ENCODE data around the gene SMAD3. TPM values are rescaled to one million over a fixed set of nuclear protein-coding genes. Genes with fewer than 3 reads are reported as not detected.

Gene SMAD3
- total and polyA plus RNA-seq, 2 of the 4 experiments (the other 2 are of a cell fraction), result 71.0 to 177 TPM

DNA sequence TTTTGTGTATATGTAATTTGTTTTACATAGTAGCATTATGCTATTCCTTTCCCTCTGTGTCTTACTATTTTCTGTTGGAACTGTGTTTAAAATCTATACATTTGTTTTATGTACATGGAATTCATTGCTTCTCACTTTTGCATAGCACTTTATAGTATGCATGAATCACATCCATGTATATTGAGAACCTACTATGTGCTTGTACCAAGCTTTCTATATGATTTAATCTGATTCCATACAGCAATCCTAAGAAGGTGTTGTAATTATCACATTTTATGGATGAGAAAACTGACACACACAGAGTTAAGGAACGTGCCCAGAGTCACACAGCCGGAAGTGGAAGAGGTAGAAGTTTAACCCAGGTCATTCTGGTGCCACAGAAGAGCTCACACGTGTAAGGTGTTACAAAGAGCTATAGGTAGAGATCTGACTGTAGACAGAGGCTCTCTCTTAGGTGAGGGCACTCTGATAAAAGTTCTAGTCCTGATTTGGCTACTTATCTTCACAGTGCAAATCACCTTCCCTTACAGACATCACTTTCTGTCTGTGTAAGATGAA is 3.5 kb upstream of the SMAD3 start:
- no CpG with 5 or more reads among the region's 3 CpGs for WGBS, 2 experiments (ENCODE audit: extremely low coverage in 2 of 2, insufficient read length in 1 of 2)
- no peaks in the 10 kb centered on the region for H3K36me3 ChIP-seq (ENCODE audit: control insufficient read depth, insufficient read depth, low read length)
- ATAC-seq (ENCODE audit: low read depth) (no peak), DNase-seq (no peak)
- H4K20me1 ChIP-seq (ENCODE audit: insufficient read depth, low read length), result peaks cover 9% of the 10 kb centered on the region
- ChIA-PET CTCF (interaction anchor here (1.0 kb wide), 1 partner anchor 12 kb away, joined by 3 read pairs; no protein-coding TSS in a partner anchor), POLR2A (ENCODE audit: unreplicated experiment) (no interaction called here)
- no peak overlapping the region for H2BK120ac ChIP-seq (ENCODE audit: low read depth, low read length)
- TF ChIP-seq, protein P1, sequence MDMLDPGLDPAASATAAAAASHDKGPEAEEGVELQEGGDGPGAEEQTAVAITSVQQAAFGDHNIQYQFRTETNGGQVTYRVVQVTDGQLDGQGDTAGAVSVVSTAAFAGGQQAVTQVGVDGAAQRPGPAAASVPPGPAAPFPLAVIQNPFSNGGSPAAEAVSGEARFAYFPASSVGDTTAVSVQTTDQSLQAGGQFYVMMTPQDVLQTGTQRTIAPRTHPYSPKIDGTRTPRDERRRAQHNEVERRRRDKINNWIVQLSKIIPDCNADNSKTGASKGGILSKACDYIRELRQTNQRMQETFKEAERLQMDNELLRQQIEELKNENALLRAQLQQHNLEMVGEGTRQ (IDR thresholded peaks at IDR 0.05; ENCODE audit: low read depth, low read length), result no peak
- TF ChIP-seq, protein P2, sequence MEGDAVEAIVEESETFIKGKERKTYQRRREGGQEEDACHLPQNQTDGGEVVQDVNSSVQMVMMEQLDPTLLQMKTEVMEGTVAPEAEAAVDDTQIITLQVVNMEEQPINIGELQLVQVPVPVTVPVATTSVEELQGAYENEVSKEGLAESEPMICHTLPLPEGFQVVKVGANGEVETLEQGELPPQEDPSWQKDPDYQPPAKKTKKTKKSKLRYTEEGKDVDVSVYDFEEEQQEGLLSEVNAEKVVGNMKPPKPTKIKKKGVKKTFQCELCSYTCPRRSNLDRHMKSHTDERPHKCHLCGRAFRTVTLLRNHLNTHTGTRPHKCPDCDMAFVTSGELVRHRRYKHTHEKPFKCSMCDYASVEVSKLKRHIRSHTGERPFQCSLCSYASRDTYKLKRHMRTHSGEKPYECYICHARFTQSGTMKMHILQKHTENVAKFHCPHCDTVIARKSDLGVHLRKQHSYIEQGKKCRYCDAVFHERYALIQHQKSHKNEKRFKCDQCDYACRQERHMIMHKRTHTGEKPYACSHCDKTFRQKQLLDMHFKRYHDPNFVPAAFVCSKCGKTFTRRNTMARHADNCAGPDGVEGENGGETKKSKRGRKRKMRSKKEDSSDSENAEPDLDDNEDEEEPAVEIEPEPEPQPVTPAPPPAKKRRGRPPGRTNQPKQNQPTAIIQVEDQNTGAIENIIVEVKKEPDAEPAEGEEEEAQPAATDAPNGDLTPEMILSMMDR (conservative IDR thresholded peaks at IDR 0.05; ENCODE audit: low read depth, low read length), result no peak
- no peak for TF ChIP-seq CHD1 (IDR thresholded peaks at IDR 0.05; ENCODE audit: low read depth, low read length)
- no peak for TF ChIP-seq RAD21 (IDR thresholded peaks at IDR 0.05; ENCODE audit: low read length)
- TF ChIP-seq CEBPB (IDR thresholded peaks at IDR 0.05; ENCODE audit: low read depth, low read length), result no peak
- TF ChIP-seq BHLHE40 (IDR thresholded peaks at IDR 0.05; ENCODE audit: low read depth, low read length), result no peak
- TF ChIP-seq SMC3 (IDR thresholded peaks at IDR 0.05; ENCODE audit: low read depth, low read length), result no peak
- TF ChIP-seq, protein P3, sequence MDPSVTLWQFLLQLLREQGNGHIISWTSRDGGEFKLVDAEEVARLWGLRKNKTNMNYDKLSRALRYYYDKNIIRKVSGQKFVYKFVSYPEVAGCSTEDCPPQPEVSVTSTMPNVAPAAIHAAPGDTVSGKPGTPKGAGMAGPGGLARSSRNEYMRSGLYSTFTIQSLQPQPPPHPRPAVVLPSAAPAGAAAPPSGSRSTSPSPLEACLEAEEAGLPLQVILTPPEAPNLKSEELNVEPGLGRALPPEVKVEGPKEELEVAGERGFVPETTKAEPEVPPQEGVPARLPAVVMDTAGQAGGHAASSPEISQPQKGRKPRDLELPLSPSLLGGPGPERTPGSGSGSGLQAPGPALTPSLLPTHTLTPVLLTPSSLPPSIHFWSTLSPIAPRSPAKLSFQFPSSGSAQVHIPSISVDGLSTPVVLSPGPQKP (IDR thresholded peaks at IDR 0.05; ENCODE audit: borderline replicate concordance, low read depth, low read length), result no peak
- no peak for TF ChIP-seq RCOR1 (IDR thresholded peaks at IDR 0.05; ENCODE audit: insufficient replicate concordance, low read length)
- TF ChIP-seq POLR2A (IDR thresholded peaks at IDR 0.05; ENCODE audit: low read depth, low read length), result no peak
- TF ChIP-seq NFE2L2 (IDR thresholded peaks at IDR 0.05; ENCODE audit: low read depth, low read length), result no peak
- TF ChIP-seq MAZ (IDR thresholded peaks at IDR 0.05; ENCODE audit: borderline replicate concordance, low read depth, low read length), result no peak
- no peak for TF ChIP-seq FOS (IDR thresholded peaks at IDR 0.05; ENCODE audit: low read depth, low read length)
- TF ChIP-seq MXI1 (IDR thresholded peaks at IDR 0.05; ENCODE audit: borderline replicate concordance, low read depth, low read length), result no peak
- no peak for TF ChIP-seq MAFK (IDR thresholded peaks at IDR 0.05; ENCODE audit: low read depth, low read length)
- TF ChIP-seq RFX5 (IDR thresholded peaks at IDR 0.05; ENCODE audit: low read depth, low read length), result no peak
- H3K14ac ChIP-seq (replicated peaks; ENCODE audit: low read depth, low read length), result no peak overlapping the region
- no peak overlapping the region for H3K4me2 ChIP-seq (ENCODE audit: low read depth, low read length)
- dilution Hi-C loops (cut with HindIII; ENCODE audit: low sequenced_read_pairs, unreplicated experiment) (no loop called here), intact Hi-C loops (cut with micrococcal nuclease) (loop anchor here (10.0 kb wide), 1 partner anchor 773 kb away; no protein-coding TSS in a partner anchor), in situ Hi-C loops (cut with MboI; ENCODE audit: low sequenced_read_pairs) (loop anchor here (10.0 kb wide), 1 partner anchor 373 kb away; no protein-coding TSS in a partner anchor)
- no peak overlapping the region for H3K23ac ChIP-seq (ENCODE audit: low read depth, low read length)
- no peaks in the 10 kb centered on the region for H3K27me3 ChIP-seq (ENCODE audit: control insufficient read depth, insufficient read depth, low read length)
- no peak overlapping the region for H3K56ac ChIP-seq (ENCODE audit: extremely low read depth, insufficient read depth, low read length)
- no peaks in the 10 kb centered on the region for H3K9me3 ChIP-seq (ENCODE audit: control insufficient read depth, insufficient read depth, low read length)
- H3K79me1 ChIP-seq (ENCODE audit: low read depth in 1 of 2, low read length in 2 of 2), result peaks cover 0 to 3% of the 10 kb centered on the region in 2 experiments; a peak in 1 of 4 replicates
- no peak overlapping the region for H3K4ac ChIP-seq (ENCODE audit: low read depth, low read length)
- H4K8ac ChIP-seq (ENCODE audit: low read depth in 2 of 2, low read length in 2 of 2), result no peak overlapping the region
- H4K5ac ChIP-seq (ENCODE audit: low read depth, low read length), result no peak overlapping the region
- no peak overlapping the region for H3K18ac ChIP-seq (ENCODE audit: low read depth, low read length)
- BruUV-seq (replicated peaks), result no TSS peak
- H3K9ac ChIP-seq (ENCODE audit: low read depth, low read length), result no peak overlapping the region
- no peak overlapping the region for H2BK20ac ChIP-seq (ENCODE audit: low read depth, low read length)
- no peak overlapping the region for H4K91ac ChIP-seq (ENCODE audit: insufficient read depth, low read depth, low read length)
- no peak overlapping the region for H2AK9ac ChIP-seq (replicated peaks; ENCODE audit: low read depth, low read length, poor library complexity)
- H3K4me1 ChIP-seq (ENCODE audit: control insufficient read depth, insufficient read depth, low read length), result peaks cover 5% of the 10 kb centered on the region
- H3K27ac ChIP-seq (ENCODE audit: insufficient read depth, low read length), result no peak overlapping the region
- peaks cover 5% of the 10 kb centered on the region; the same call in 1 of the 2 replicates for H3K9me1 ChIP-seq (ENCODE audit: insufficient read depth, low read length)
- H2AK5ac ChIP-seq (ENCODE audit: low read depth, low read length), result no peak overlapping the region
- H2AFZ ChIP-seq (replicated peaks; ENCODE audit: low read length, poor library complexity), result no peak overlapping the region
- peak overlapping the region; percentile 62; the same call in 2 of the 3 replicates for H2BK15ac ChIP-seq (ENCODE audit: low read depth, low read length)
- H3K4me3 ChIP-seq (ENCODE audit: insufficient read depth, low read depth, low read length), result no peak overlapping the region
- no peak overlapping the region for H2BK5ac ChIP-seq (ENCODE audit: low read depth, low read length, poor library complexity, severe bottlenecking)
